Brain microvascular endothelial cell (primary cell): ENCODE data around the gene LCE1D.

Experiments
- DNase-seq: peaks from one replicate; pipeline ENCODE4 v3.0.0-alpha.2; 2020
- H3K27ac ChIP-seq: fragments of 250-450 bp; sonication (Bioruptor Pico); 2 replicates; pipeline ENCODE4 v1.5.1; 2020; ENCODE audit warnings: mild to moderate bottlenecking, moderate library complexity
- H3K27me3 ChIP-seq: fragments of 250-450 bp; sonication (Bioruptor Pico); replicated peaks from 2 replicates; pipeline ENCODE4 v1.5.1; 2020; ENCODE audit warnings: mild to moderate bottlenecking
- H3K36me3 ChIP-seq: fragments of 250-450 bp; sonication (Bioruptor Pico); replicated peaks from 2 replicates; pipeline ENCODE4 v1.5.1; 2020; ENCODE audit warnings: mild to moderate bottlenecking
- H3K4me3 ChIP-seq: 2 replicates; pipeline ENCODE4 v1.5.1; 2011; ENCODE audit warnings: low read depth, mild to moderate bottlenecking, control low read depth, low read length, moderate library complexity
- in situ Hi-C: cut with HindIII; loops from 2 replicates; pipeline ENCODE4 v1.10.0; 2017; ENCODE audit warnings: low sequenced_read_pairs, low pct_ligation_motif_present
- TF ChIP-seq, protein P1 (sequence below): IDR thresholded peaks from 2 replicates; pipeline ENCODE4 v1.5.1; 2011; ENCODE audit warnings: low read depth, mild to moderate bottlenecking, moderate library complexity, low read length, control low read depth, inconsistent platforms; ENCODE audit errors: missing control alignments

The LCE1D gene

DNA sequence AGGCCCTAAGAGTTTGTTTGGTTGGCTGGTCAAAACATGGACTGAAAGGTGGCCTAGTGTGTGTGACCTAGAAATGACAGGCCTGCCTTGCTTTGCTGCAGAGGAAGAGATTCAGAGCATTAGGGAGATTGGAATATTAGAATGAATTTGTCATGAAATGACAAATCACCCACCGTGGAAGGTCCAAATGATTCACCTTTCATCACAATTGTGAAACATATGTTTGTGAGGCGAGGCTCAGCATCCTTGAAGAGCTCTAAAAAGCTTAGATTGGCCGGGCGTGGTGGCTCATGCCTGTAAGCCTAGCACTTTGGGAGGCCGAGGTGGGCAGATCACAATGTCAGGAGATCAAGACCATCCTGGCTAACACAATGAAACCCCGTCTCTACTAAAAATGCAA is 20.8 kb downstream of the LCE1D start:
- in situ Hi-C loops = no loop called here
- Histone ChIP-seq H3K36me3 (no peaks in the 10 kb centered on the region), H3K27ac (no peak overlapping the region), H3K4me3 (no peak overlapping the region), H3K27me3 (no peaks in the 10 kb centered on the region)
- DNase-seq = no peak
- TF ChIP-seq, protein P1, sequence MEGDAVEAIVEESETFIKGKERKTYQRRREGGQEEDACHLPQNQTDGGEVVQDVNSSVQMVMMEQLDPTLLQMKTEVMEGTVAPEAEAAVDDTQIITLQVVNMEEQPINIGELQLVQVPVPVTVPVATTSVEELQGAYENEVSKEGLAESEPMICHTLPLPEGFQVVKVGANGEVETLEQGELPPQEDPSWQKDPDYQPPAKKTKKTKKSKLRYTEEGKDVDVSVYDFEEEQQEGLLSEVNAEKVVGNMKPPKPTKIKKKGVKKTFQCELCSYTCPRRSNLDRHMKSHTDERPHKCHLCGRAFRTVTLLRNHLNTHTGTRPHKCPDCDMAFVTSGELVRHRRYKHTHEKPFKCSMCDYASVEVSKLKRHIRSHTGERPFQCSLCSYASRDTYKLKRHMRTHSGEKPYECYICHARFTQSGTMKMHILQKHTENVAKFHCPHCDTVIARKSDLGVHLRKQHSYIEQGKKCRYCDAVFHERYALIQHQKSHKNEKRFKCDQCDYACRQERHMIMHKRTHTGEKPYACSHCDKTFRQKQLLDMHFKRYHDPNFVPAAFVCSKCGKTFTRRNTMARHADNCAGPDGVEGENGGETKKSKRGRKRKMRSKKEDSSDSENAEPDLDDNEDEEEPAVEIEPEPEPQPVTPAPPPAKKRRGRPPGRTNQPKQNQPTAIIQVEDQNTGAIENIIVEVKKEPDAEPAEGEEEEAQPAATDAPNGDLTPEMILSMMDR = no peak

GRCh38 chr1:152823294-152823693 is 26.8 kb downstream of the LCE1D start:
- DNase-seq = no peak
- Histone ChIP-seq H3K27ac (no peak overlapping the region), H3K36me3 (no peaks in the 10 kb centered on the region), H3K27me3 (no peaks in the 10 kb centered on the region), H3K4me3 (no peak overlapping the region)
- in situ Hi-C loops = no loop called here
- TF ChIP-seq, protein P1 = no peak

DNA sequence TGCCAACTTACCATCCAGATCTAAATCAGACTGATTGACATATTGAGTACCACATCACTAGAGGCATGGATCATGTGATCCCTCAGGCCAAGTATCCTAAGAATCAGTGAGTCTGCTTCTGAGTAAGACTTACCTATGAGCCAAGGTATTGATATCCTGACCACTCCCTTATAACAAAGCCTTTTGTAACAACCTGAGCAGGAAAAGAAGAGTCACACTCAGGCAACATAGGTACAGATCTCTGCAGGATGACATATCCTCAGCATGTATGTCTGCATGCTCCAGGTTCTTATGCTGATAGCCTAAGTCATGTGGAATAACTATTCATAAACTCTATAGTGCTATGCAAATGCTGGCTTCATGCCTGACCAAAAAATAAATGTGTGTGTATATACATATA is 28.4 kb downstream of the LCE1D start:
- Histone ChIP-seq H3K27ac (no peak overlapping the region), H3K36me3 (no peaks in the 10 kb centered on the region), H3K4me3 (no peak overlapping the region), H3K27me3 (no peaks in the 10 kb centered on the region)
- DNase-seq = no peak
- in situ Hi-C loops = no loop called here
- TF ChIP-seq, protein P1 = no peak

- Histone ChIP-seq H3K4me3 (no peak within 1 kb of the TSS), H3K36me3 (no peaks in the 10 kb centered on the region), H3K27me3 (no peaks in the 10 kb centered on the region), H3K27ac (no peak within 1 kb of the TSS)
- in situ Hi-C loops = no loop called here
- TF ChIP-seq, protein P1 = no peak
- DNase-seq = no peak
Measured at GRCh38 chr1:152827173-152827572, 30.7 kb downstream of the LCE1D start, which contains the start of gene LCE1A. LCE1A (plus strand) TSS chr1:152827473; CDS start chr1:152827473, 0 bp downstream.

DNA sequence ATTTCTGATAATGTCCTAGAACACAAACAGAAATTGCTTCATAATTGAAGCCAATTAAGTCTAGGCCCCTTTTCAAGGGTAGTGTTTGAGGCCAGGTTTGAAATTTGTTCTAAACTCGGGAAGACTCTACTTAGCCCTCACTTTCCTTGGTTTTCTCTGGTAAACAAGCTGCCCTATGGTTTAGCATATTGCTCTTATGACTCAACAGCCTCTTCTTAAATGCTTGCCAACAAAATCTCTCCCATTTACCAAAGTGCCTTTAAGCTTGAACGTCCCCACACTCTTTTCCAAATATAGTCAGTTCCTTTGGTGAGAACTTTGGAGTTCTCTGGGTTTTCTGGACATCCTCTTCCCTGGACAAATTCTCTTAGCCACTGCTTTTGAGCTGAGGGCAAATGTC is 40.3 kb downstream of the LCE1D start:
- no peak overlapping the region for H3K27ac ChIP-seq
- H3K4me3 ChIP-seq = no peak overlapping the region
- TF ChIP-seq, protein P1 = no peak
- no peaks in the 10 kb centered on the region for H3K27me3 ChIP-seq
- no peaks in the 10 kb centered on the region for H3K36me3 ChIP-seq
- in situ Hi-C loops = no loop called here
- DNase-seq = no peak

DNA sequence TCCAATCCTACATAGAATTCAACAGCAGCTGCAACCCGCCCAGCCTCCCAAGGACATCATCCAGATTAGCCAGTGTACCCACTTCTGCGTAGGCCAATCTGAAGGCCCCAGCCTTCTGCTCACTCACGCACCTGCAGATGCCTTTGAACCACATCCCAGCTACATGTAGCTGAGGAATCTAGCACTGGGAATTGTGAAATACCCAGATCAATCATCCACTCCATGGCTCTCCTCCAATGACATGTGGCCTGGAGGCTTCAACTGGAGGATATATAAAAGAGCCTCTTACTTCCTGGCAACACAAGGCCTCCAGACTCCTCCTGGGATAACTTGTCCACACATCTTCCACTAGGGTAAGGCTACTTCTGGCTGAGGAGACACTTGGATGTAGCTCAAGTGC is 46.0 kb downstream of the LCE1D start, which contains the start of gene LCE6A:
LCE6A (plus strand) TSS at position 301 of the 400 bp plus-strand sequence. CDS start 665 bp downstream, outside the sequence.
- in situ Hi-C loops = no loop called here

More for the DNA sequence above, 46.0 kb downstream of the LCE1D start, which contains the start of gene LCE6A:
- Histone ChIP-seq H3K36me3 (no peaks in the 10 kb centered on the region), H3K4me3 (no peak within 1 kb of the TSS), H3K27me3 (no peaks in the 10 kb centered on the region), H3K27ac (no peak within 1 kb of the TSS)
- DNase-seq = no peak
- TF ChIP-seq, protein P1 = no peak
